HG02571 (cell line): Measurements from ENCODE around the gene ZBTB1.
"Not testable (repeated sequence)": the region's sequence is repeated elsewhere in the genome, so short reads cannot be mapped to it uniquely, and the experiment has no call there.

Source experiments
- ATAC-seq: cut with Tn5 transposase; IDR thresholded peaks from one replicate; pipeline ENCODE4 v1.9.1; 2021; ENCODE audit warnings: mild to moderate bottlenecking, moderate library complexity; ENCODE audit not compliant: unreplicated experiment

ZBTB1 gene

GRCh38 chr14:64563696-64564095, 59.1 kb downstream of the ZBTB1 start:
- ATAC-seq: no peak

DNA sequence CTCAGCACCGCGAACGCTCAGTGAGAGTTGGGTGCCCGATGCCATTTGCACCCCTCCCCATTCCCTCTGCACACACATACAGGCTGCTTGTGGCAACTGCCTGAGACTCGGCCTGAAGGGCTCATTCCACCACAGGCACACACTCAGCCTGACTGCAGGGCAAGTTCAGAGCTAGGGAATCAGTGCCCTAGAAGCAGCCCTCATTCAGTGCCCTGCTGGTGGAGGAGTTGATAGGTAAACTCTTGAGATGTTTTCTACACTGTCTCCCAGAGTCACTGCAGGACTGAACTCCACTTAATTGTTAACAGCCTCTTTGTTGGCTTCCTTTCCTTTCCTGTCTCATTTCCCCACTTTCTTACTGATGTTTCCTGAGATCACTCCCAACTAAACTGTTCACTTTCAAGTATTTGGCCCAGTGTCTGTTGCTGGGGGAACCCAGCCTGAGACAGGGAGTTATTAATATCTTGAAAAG, 62.1 kb downstream of the ZBTB1 start:
- no peak for ATAC-seq

GRCh38 chr14:64569138-64569631, 64.6 kb downstream of the ZBTB1 start:
- no peak for ATAC-seq

- ATAC-seq: not testable (repeated sequence)
Observed at GRCh38 chr14:64569646-64570045, 65.1 kb downstream of the ZBTB1 start.

DNA sequence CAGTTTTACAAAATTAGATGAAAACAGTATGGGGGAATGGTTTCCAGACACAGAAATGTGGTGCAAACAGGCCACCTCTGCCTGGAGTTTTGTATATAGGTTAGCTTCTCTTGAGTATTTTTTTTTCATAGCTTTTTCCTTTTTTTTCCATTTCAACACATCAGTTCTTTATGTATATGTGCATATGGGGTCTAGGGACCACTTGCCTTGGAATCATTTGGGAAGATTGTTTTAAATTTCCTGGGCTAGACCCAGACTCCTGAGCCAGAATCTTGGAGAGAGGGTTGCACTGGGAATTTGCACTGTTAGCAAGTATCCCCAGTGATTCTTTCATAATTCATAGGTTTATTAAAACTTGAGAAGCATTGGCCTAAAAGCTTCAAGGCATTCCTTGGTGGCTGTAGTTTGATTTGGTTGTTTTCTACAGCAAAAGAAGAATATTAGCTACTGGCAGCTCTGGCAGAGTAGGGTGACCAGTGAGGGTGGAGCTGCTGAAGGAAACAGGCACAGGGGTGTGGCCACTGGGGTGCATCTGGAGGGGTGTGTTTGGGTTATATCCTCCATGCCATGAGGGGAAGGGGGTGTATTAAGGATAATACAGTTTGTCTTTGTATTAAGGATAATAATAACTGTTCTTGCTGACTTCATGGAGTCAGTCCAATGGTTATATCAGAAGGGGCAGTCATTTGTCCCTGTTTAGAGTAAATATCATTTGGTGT, 68.0 kb downstream of the ZBTB1 start:
- ATAC-seq: no peak

DNA sequence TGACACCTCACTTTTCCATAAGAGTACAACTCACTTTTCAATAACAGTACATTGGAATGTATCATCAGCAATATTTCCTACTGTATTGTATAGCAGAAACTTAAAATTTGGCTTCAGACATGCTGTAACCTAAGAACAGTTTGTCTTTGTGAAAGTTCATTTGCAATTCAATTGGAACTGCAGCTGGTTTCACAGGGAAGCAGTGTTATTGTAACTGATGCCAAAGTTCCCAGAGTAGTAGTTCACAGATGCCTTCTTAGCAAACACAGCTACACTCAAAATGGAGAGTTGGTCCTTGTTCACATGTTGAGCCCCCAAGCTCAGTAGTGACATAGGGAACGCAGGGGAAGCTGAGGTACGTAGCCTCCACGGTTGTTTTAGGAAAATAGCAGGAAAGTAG, 68.5 kb downstream of the ZBTB1 start:
- no peak for ATAC-seq
